GM20000 (cell line): Measurements from ENCODE around the gene PIP5K1C.

ENCODE experiments used
- DNase-seq: peaks from one replicate; pipeline ENCODE4 v3.0.0; 2012; ENCODE audit warnings: low spot score
- TF ChIP-seq, protein P1 (sequence below): IDR thresholded peaks from 2 replicates; pipeline ENCODE4 v1.5.1; 2012; ENCODE audit warnings: mild to moderate bottlenecking, control low read depth; ENCODE audit errors: extremely low read depth, missing control alignments

The PIP5K1C gene

DNA sequence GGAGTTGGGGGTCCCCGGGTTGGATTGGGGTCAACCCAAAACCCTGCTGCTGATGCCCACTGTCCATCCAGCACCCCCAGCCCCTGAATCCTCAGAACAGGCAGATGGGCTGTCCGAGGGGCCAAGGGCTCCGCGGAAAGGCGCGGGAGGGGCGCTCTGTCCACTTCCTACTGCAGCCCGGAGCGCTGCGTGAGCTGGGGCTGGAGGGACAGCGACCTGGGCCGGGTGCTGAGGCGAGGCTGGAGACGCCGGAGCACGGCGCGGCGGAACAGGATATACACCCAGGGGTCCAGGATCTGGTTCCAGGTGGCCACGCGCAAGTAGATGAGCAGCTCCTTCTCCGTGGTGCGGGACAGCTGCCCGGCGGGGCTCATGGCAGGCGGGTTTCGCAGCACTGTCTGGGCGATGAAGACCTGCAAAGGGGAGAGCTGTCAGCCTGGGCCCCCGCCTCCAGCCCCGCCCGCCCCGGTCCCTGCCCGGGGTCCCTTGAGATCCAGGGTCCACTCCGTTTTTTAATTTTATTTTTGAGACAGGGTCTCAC lies 104.7 kb downstream of the PIP5K1C start:
- DNase-seq: no peak
- TF ChIP-seq, protein P1, sequence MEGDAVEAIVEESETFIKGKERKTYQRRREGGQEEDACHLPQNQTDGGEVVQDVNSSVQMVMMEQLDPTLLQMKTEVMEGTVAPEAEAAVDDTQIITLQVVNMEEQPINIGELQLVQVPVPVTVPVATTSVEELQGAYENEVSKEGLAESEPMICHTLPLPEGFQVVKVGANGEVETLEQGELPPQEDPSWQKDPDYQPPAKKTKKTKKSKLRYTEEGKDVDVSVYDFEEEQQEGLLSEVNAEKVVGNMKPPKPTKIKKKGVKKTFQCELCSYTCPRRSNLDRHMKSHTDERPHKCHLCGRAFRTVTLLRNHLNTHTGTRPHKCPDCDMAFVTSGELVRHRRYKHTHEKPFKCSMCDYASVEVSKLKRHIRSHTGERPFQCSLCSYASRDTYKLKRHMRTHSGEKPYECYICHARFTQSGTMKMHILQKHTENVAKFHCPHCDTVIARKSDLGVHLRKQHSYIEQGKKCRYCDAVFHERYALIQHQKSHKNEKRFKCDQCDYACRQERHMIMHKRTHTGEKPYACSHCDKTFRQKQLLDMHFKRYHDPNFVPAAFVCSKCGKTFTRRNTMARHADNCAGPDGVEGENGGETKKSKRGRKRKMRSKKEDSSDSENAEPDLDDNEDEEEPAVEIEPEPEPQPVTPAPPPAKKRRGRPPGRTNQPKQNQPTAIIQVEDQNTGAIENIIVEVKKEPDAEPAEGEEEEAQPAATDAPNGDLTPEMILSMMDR: no peak

DNA sequence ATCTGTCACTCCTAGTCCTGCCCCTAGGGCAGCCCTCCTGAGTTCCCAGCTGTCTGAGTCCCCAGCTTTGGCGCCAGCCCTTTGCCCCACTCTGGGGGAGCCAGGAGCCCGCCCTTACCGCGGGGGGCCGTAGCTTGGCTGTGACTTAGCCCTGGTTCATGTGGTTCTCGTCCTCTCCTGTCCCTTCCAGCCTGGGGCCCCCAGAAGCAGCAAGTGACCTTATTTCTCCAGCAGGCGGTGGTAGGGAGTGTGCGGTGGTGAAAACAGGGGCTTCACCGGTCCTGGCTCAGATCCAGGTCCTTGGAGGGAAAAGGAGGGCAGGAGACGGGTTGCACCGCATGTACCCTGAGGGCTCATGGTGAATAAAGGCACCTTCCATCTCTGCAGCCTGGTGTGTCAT lies 107.1 kb downstream of the PIP5K1C start:
- TF ChIP-seq, protein P1: no peak
- DNase-seq: no peak

DNA sequence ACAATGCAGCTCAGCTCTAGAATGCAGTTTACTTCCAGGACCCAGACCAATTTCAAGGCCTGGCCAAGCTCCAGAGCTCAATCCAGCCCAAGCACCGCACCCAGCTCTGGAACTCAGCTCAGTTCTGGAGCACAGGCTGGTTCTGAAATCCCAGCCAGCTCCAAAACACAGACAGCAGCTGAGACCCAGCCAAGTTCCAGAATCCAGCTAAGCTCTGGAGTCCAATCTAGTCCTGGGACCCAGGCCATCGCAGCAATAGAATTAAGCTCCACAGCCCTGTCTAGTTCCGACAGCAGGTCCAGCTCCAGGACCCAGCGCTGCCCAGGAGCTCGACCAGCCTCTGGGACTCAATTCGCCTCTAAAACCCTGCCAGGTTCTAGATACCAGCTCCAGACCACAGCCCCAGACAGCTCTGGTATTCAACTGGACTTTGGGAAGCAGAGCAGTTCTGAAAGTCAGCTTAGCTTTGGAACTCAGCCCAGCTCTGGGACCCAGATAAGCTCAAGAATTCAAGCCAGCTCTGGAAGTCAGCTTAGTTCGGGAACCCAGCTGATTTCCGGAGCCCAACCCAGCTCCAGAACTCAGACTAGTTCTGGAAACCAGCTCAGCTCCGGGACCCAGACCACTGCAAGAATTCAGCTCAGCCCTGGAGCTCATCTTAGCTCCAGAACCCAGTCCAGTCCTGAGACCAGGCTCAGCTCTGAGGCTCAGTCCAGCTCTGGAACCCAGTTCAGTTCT lies 108.2 kb downstream of the PIP5K1C start:
- no peak for DNase-seq
- TF ChIP-seq, protein P1: no peak

DNA sequence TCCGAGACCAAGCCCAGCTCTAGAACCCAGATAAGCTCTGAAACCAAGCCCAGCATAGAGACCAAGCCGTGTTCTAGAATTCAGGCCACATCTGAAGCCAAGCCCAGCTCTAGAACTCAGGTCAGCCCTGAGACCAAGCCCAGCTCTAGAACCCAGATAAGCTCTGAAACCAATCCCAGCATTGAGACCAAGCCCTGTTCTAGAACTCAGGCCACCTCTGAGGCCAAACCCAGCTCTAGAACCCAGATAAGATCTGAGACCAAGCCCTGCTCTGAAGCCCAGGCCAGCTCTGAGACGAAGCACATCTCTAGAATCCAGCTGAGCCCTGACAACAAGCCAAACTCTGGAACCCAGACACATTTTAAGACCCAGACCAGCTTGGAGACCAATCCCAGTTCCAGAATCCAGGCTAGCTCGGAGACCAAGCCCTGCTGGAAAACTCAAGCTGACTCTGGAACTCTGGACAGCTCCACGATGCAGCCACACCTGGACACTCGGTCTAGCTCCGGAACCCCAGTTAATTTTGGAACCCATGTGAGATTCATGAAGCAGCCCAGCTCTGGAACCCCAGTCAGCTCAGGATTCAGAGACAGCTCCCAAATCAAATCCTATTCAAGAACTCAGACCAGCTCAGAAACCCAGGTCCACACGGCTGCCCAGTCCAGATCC lies 109.1 kb downstream of the PIP5K1C start:
- no peak for DNase-seq
- TF ChIP-seq, protein P1: no peak

DNA sequence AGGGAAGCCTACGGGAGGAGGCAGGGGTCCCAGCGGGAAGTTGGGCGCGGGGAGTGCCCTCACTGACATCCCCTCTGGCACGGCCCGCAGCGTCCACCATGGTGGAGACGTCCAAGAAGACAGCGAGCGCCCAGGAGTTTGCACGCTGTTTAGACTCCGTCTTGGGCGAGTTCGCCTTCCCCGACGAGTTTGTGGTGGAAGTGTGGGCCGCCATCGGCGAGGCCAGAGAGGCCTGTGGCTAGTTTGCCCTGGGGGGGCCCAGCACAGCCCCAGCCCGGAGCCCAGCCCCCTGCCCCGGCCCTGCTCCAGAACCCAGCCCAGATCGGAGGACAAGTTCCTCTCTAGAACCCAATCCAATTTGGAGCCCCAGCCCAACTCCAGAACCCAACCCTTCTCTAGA lies 110.3 kb downstream of the PIP5K1C start:
- no peak for DNase-seq
- TF ChIP-seq, protein P1: no peak

DNA sequence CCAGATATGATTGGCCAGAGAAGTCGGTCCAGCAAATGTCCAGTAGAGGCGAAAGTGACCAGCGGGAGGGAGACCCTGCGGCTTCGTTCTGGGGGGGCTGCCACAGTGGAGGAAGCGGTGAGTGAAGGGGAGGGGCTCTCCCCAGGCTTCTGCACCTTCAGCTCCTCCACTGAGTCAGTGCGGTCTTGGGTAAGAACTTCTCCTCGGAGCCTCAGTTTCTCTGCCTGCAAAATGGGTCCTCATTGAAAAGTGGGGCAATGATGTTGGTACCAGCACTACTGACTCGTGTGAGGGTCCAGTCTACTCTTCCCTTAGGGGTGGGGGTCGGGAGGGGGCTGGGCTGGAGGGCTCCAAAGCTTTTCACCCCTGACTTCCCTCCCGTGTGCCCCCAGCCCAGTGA lies 110.8 kb downstream of the PIP5K1C start:
- TF ChIP-seq, protein P1: no peak
- DNase-seq: no peak

DNA sequence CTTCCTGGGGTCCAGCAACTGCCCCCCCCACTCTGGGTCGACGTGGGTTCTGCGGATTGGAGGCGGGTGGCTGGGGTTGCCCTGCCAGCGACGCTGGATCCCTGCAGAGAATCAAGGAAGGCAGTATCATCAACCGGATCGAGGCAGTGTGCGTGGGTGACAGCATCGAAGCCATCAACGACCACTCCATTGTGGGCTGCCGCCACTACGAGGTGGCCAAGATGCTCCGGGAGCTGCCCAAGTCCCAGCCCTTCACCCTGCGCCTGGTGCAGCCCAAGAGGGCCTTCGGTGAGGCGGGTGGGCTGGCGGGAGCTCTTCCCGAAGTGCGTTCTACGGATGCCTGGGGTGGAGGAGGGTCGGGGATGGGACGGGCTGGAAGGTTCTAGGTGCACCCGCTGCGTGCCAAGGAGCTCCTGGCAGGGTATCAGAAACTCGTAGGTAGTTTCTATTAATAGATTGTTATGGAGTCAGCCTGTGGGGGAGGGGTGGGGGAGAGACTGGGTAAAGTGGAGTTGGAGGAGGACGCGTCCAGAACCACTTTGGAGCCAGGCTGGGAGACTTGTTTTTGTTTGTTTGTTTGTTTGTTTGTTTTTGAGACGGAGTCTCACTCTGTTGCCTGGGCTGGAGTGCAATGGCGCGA lies 113.4 kb downstream of the PIP5K1C start:
- TF ChIP-seq, protein P1: no peak
- DNase-seq: peak; percentile 24
